ENCODE results near the gene ZNF664. TPM values are rescaled to one million over a fixed set of nuclear protein-coding genes. Genes with fewer than 3 reads are reported as not detected.

ZNF664 gene
- total RNA-seq, 3 donors from 2014 or later = 101 to 132 (median 101) TPM

- intact Hi-C loops (cut with DNase I, micrococcal nuclease) = no loop called here
- Histone ChIP-seq H3K9me3 (no peaks in the 10 kb centered on the region), H3K4me1 (ENCODE audit: low read depth) (peaks cover 2% of the 10 kb centered on the region), H3K4me3 (no peak overlapping the region), H3K36me3 (ENCODE audit: low read depth) (no peaks in the 10 kb centered on the region)
- DNase-seq = no peak
- TF ChIP-seq, protein P1, sequence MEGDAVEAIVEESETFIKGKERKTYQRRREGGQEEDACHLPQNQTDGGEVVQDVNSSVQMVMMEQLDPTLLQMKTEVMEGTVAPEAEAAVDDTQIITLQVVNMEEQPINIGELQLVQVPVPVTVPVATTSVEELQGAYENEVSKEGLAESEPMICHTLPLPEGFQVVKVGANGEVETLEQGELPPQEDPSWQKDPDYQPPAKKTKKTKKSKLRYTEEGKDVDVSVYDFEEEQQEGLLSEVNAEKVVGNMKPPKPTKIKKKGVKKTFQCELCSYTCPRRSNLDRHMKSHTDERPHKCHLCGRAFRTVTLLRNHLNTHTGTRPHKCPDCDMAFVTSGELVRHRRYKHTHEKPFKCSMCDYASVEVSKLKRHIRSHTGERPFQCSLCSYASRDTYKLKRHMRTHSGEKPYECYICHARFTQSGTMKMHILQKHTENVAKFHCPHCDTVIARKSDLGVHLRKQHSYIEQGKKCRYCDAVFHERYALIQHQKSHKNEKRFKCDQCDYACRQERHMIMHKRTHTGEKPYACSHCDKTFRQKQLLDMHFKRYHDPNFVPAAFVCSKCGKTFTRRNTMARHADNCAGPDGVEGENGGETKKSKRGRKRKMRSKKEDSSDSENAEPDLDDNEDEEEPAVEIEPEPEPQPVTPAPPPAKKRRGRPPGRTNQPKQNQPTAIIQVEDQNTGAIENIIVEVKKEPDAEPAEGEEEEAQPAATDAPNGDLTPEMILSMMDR (IDR thresholded peaks at IDR 0.05) = no peak
- no peak for ATAC-seq
These were observed 25.5 kb downstream of the ZNF664 start for GRCh38 chr12:123998344-123998990.

- ATAC-seq = no peak
- H3K4me1 ChIP-seq (ENCODE audit: low read depth) = peaks cover 2% of the 10 kb centered on the region
- no peaks in the 10 kb centered on the region for H3K36me3 ChIP-seq (ENCODE audit: low read depth)
- no peak overlapping the region for H3K4me3 ChIP-seq
- TF ChIP-seq, protein P1 (IDR thresholded peaks at IDR 0.05) = no peak
- H3K9me3 ChIP-seq = no peaks in the 10 kb centered on the region
- DNase-seq = no peak
- intact Hi-C loops (cut with DNase I, micrococcal nuclease) = no loop called here
These were observed 26.0 kb downstream of the ZNF664 start for GRCh38 chr12:123998991-123999359.

DNA sequence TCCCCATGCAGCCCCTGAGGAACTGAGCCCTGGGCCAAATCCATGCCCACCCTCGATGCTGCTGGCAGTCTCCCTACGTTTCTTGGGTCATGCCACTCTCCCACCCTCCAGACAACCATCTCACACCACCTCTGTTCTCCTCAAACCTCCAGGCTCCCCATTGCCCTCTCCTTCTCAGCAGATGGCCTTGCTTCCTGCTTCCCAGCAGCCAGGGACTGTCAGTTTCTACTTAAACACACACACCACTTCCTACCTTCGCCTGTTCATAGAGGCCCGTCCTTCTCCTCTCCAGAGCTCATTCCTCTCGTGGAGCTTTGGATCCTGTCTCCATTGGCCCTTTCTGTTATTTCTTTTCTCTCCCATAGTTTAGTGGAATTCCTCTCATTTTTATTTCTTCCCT, 27.1 kb downstream of the ZNF664 start:
- Histone ChIP-seq H3K4me1 (ENCODE audit: low read depth) (no peaks in the 10 kb centered on the region), H3K4me3 (no peak overlapping the region), H3K36me3 (ENCODE audit: low read depth) (no peaks in the 10 kb centered on the region), H3K9me3 (no peaks in the 10 kb centered on the region)
- TF ChIP-seq, protein P1 (IDR thresholded peaks at IDR 0.05) = no peak
- intact Hi-C loops (cut with DNase I, micrococcal nuclease) = no loop called here
- ATAC-seq = no peak
- DNase-seq = no peak

- H3K9me3 ChIP-seq = no peaks in the 10 kb centered on the region
- H3K36me3 ChIP-seq (ENCODE audit: low read depth) = no peaks in the 10 kb centered on the region
- ATAC-seq (no peak), DNase-seq (no peak)
- intact Hi-C loops (cut with DNase I, micrococcal nuclease) = no loop called here
- no peaks in the 10 kb centered on the region for H3K4me1 ChIP-seq (ENCODE audit: low read depth)
- TF ChIP-seq, protein P1 (IDR thresholded peaks at IDR 0.05) = no peak
- H3K4me3 ChIP-seq = no peak overlapping the region
These were observed 28.3 kb downstream of the ZNF664 start for GRCh38 chr12:124001343-124001742.

DNA sequence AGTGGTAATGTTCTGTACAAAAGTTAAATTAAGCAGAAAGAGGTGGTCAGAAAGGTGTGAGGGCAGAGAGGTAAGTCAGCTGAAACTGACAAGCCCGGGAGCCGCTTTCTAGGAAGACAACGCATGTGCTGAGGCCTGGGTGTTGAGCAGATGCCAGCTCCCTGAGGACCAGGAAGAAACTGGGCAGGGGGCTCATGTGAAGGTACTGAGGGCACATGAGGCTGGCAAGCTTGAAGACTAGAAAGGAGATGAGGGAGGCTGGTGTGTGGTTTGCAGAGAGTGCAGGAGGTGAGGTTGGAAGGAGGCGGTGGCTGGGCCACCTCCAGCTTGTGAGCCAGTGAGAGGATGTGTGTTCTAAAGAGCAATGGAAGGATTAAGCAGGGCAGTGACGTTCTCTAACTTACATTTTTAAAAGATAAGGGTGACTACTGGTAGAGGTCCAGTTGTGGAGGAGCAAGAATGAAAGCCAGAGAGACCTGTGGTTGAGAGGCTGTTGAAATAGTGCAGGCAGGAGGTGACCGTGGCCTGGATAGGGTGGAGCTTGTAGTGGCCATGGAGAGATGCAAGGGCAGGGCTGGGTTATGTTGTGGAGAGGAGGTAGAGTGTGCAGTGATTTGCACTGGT, 29.1 kb downstream of the ZNF664 start:
- H3K4me1 ChIP-seq (ENCODE audit: low read depth) = no peaks in the 10 kb centered on the region
- ATAC-seq = no peak
- DNase-seq = no peak
- no peaks in the 10 kb centered on the region for H3K36me3 ChIP-seq (ENCODE audit: low read depth)
- no peak overlapping the region for H3K4me3 ChIP-seq
- TF ChIP-seq, protein P1 (IDR thresholded peaks at IDR 0.05) = no peak
- H3K9me3 ChIP-seq = no peaks in the 10 kb centered on the region
- intact Hi-C loops (cut with DNase I, micrococcal nuclease) = no loop called here
